Measurements from ENCODE around the gene MBNL3. TPM values are rescaled to one million over a fixed set of nuclear protein-coding genes. Genes with fewer than 3 reads are reported as not detected.

The MBNL3 gene
- polyA plus RNA-seq, 4 donors = 2.7 to 20.3 (median 5.0) TPM

DNA sequence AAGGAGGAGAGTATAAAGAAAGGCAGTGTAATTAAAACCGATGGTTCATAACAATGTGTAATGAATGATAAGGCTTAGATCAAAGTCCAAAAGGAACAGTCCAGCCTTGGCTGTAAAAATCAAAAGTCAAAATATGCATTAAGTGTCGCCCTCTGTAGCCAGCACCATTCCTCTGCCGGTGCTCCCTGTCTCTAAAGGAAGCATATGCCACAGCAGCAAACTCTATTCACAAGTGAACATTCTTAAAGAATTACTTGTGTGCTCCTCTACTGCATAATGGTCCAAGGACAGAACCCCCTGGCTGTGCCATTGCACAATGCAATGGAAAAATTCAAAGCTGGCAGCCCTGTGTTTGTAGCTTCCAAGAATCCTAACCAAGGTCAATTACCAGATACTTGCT is 16.3 kb upstream of the MBNL3 start:
- Histone ChIP-seq H3K27me3 (ENCODE audit: control insufficient read depth in 3 of 3, insufficient read depth in 3 of 3, low read length in 3 of 3) (no peaks in the 10 kb centered on the region), H3K4me1 (ENCODE audit: control insufficient read depth in 3 of 3, insufficient read depth in 2 of 3, low read depth in 1 of 3, low read length in 2 of 3) (peaks cover 0 to 2% (median 0%) of the 10 kb centered on the region in 3 donors), H3K4me3 (ENCODE audit: low read depth in 1 of 3, low read length in 3 of 3) (no peak overlapping the region), H3K27ac (ENCODE audit: low read depth in 1 of 3, low read length in 2 of 3) (no peak overlapping the region), H3K9me3 (ENCODE audit: control insufficient read depth in 2 of 2, insufficient read depth in 1 of 2, low read depth in 1 of 2, low read length in 1 of 2) (no peaks in the 10 kb centered on the region), H3K36me3 (ENCODE audit: control insufficient read depth in 3 of 3, insufficient read depth in 2 of 3, low read depth in 1 of 3, low read length in 3 of 3) (no peaks in the 10 kb centered on the region)
- FAIRE-seq (peak; percentile 51), DNase-seq (peak; percentile 60 to 71)
- WGBS, 3 donors = 16 to 68% (median 38%) methylated on average over 3 of the region's 3 CpGs

DNA sequence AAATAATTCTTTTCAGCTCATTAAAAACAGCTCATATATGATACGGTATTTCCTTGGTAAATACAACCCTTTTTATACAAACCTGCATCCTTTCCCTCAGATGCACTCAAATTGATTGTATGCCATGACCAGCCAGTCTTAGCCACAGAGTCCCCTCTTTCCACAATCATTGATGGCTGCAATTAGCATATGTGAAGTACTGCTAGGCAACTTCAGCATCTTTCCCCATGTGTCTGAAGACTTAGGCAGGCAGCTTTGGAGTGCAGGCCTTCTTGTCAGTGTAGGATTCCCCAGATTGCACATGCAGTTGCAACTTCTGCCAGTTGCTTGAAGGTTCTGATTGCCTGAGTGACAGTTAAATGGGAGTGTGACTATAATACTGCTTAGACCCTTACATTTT is 15.6 kb upstream of the MBNL3 start:
- WGBS, 3 donors = 64 to 86% (median 71%) methylated on average over 1 of the region's 1 CpG
- no peak for DNase-seq
- no peak overlapping the region for H3K4me3 ChIP-seq (ENCODE audit: low read depth in 1 of 3, low read length in 3 of 3)
- H3K27me3 ChIP-seq (ENCODE audit: control insufficient read depth in 3 of 3, insufficient read depth in 3 of 3, low read length in 3 of 3) = no peaks in the 10 kb centered on the region
- H3K9me3 ChIP-seq (ENCODE audit: control insufficient read depth in 2 of 2, insufficient read depth in 1 of 2, low read depth in 1 of 2, low read length in 1 of 2) = no peaks in the 10 kb centered on the region
- FAIRE-seq = no peak
- H3K27ac ChIP-seq (ENCODE audit: low read depth in 1 of 3, low read length in 2 of 3) = no peak overlapping the region
- peaks cover 0 to 2% (median 0%) of the 10 kb centered on the region in 3 donors for H3K4me1 ChIP-seq (ENCODE audit: control insufficient read depth in 3 of 3, insufficient read depth in 2 of 3, low read depth in 1 of 3, low read length in 2 of 3)
- H3K36me3 ChIP-seq (ENCODE audit: control insufficient read depth in 3 of 3, insufficient read depth in 2 of 3, low read depth in 1 of 3, low read length in 3 of 3) = no peaks in the 10 kb centered on the region

DNA sequence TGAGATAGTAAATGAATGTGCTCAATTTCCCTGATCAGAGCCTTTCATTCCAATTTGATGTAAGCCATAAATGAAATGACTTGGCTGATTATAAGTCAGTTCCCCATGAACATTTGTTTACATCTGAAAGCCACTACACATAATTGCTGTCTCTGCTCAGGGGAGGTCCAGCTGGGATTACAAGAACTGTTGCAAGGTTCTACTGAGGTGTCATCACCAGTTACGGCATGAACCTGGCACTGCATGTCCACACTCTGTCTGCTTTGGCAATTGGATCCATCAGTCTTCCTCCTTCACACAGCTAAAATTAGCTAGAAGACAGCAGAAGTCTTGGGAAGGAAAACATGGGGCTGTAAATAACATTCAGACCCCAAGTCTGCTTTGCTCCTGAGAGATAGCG is 12.8 kb upstream of the MBNL3 start:
- H3K4me3 ChIP-seq (ENCODE audit: low read depth in 1 of 3, low read length in 3 of 3) = no peak overlapping the region
- 85 to 95% (median 94%) methylated on average over 2 of the region's 2 CpGs for WGBS, 3 donors
- no peak for DNase-seq
- H3K27ac ChIP-seq (ENCODE audit: low read depth in 1 of 3, low read length in 2 of 3) = no peak overlapping the region
- no peaks in the 10 kb centered on the region for H3K36me3 ChIP-seq (ENCODE audit: control insufficient read depth in 3 of 3, insufficient read depth in 2 of 3, low read depth in 1 of 3, low read length in 3 of 3)
- H3K27me3 ChIP-seq (ENCODE audit: control insufficient read depth in 3 of 3, insufficient read depth in 3 of 3, low read length in 3 of 3) = no peaks in the 10 kb centered on the region
- H3K9me3 ChIP-seq (ENCODE audit: control insufficient read depth in 2 of 2, insufficient read depth in 1 of 2, low read depth in 1 of 2, low read length in 1 of 2) = no peaks in the 10 kb centered on the region
- H3K4me1 ChIP-seq (ENCODE audit: control insufficient read depth in 3 of 3, insufficient read depth in 2 of 3, low read depth in 1 of 3, low read length in 2 of 3) = peaks cover 0 to 2% (median 0%) of the 10 kb centered on the region in 3 donors
- no peak for FAIRE-seq

DNA sequence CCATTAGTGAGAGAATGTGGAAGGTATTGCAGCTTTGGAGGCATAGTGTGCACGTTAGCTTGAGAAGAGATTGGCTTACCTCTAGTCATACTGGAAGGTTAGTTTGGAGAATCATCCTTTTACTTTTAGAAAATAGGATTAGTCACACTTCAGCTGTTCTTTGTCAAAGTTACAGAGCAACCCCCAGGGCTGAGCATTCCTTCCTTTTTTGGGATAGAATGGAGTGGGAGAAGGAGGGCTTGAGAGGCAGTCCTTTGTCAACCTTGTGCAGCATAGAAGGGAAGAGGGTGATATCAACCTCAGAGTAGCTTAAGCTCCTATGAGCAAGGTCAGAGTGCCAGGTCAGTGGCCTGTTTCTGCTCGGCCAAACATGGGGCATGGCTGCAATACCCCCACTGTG is 8.6 kb upstream of the MBNL3 start:
- Histone ChIP-seq H3K4me1 (ENCODE audit: control insufficient read depth in 3 of 3, insufficient read depth in 2 of 3, low read depth in 1 of 3, low read length in 2 of 3) (no peaks in the 10 kb centered on the region), H3K9me3 (ENCODE audit: control insufficient read depth in 2 of 2, insufficient read depth in 1 of 2, low read depth in 1 of 2, low read length in 1 of 2) (no peaks in the 10 kb centered on the region), H3K27ac (ENCODE audit: low read depth in 1 of 3, low read length in 2 of 3) (no peak overlapping the region), H3K4me3 (ENCODE audit: low read depth in 1 of 3, low read length in 3 of 3) (no peak overlapping the region), H3K27me3 (ENCODE audit: control insufficient read depth in 3 of 3, insufficient read depth in 3 of 3, low read length in 3 of 3) (no peaks in the 10 kb centered on the region), H3K36me3 (ENCODE audit: control insufficient read depth in 3 of 3, insufficient read depth in 2 of 3, low read depth in 1 of 3, low read length in 3 of 3) (no peaks in the 10 kb centered on the region)
- DNase-seq = no peak
- no peak for FAIRE-seq
- WGBS, 3 donors = 51 to 98% (median 89%) methylated on average over 2 of the region's 2 CpGs

DNA sequence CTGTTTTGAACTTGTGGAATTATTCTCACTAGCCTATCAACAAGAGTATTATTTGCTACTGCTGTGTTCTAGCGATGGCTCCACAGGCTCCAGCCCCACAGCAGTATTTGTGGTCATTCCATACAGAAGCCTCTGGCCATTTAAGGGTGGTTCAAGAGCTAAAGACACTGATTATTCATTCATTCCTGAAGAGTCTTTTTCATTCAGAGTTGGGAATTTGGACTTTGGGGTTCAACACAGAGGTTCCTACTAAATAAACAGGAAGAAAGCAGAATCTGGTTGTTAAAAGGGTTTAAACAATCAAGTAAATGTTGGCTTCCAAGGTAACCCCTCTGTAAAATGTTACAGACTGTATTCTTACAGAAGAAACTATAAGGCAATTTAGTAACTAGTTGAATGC is 4.3 kb upstream of the MBNL3 start:
- Histone ChIP-seq H3K27ac (ENCODE audit: low read depth in 1 of 3, low read length in 2 of 3) (no peak overlapping the region), H3K4me3 (ENCODE audit: low read depth in 1 of 3, low read length in 3 of 3) (no peak overlapping the region), H3K27me3 (ENCODE audit: control insufficient read depth in 3 of 3, insufficient read depth in 3 of 3, low read length in 3 of 3) (no peaks in the 10 kb centered on the region), H3K4me1 (ENCODE audit: control insufficient read depth in 3 of 3, insufficient read depth in 2 of 3, low read depth in 1 of 3, low read length in 2 of 3) (peaks cover 0 to 10% (median 0%) of the 10 kb centered on the region in 3 donors), H3K36me3 (ENCODE audit: control insufficient read depth in 3 of 3, insufficient read depth in 2 of 3, low read depth in 1 of 3, low read length in 3 of 3) (no peaks in the 10 kb centered on the region), H3K9me3 (ENCODE audit: control insufficient read depth in 2 of 2, insufficient read depth in 1 of 2, low read depth in 1 of 2, low read length in 1 of 2) (no peaks in the 10 kb centered on the region)
- FAIRE-seq = no peak
- 65 to 93% (median 79%) methylated on average over 1 of the region's 1 CpG for WGBS, 3 donors
- DNase-seq = no peak

DNA sequence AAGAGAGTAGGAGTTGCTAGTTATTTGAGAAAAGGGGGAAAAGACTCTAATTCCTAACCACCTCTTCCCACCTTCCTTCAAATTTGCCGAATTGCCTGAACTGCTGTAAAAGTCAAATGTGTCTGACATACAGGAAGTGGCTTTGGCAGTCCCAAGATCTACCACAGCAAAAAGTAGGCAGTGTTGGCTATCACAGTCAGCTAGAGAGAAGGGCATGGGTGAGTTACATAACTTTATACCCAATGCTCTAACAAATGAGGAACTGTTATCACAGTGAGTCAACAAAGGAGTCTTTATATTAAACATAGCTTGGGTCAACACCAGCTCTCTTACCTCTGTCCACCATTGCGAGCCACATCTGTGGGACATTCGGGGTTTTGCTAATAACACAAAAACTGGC is 2.4 kb upstream of the MBNL3 start:
- peaks cover 0 to 16% (median 0%) of the 10 kb centered on the region in 3 donors for H3K4me1 ChIP-seq (ENCODE audit: control insufficient read depth in 3 of 3, insufficient read depth in 2 of 3, low read depth in 1 of 3, low read length in 2 of 3)
- H3K4me3 ChIP-seq (ENCODE audit: low read depth in 1 of 3, low read length in 3 of 3) = no peak overlapping the region
- H3K27me3 ChIP-seq (ENCODE audit: control insufficient read depth in 3 of 3, insufficient read depth in 3 of 3, low read length in 3 of 3) = no peaks in the 10 kb centered on the region
- H3K27ac ChIP-seq (ENCODE audit: low read depth in 1 of 3, low read length in 2 of 3) = peak overlapping the region in 1 of 3 donors; percentile 24
- no peaks in the 10 kb centered on the region for H3K36me3 ChIP-seq (ENCODE audit: control insufficient read depth in 3 of 3, insufficient read depth in 2 of 3, low read depth in 1 of 3, low read length in 3 of 3)
- DNase-seq (peak; percentile 23 to 75), FAIRE-seq (no peak)
- no peaks in the 10 kb centered on the region for H3K9me3 ChIP-seq (ENCODE audit: control insufficient read depth in 2 of 2, insufficient read depth in 1 of 2, low read depth in 1 of 2, low read length in 1 of 2)
- WGBS, 3 donors = 15 to 57% (median 48%) methylated on average over 3 of the region's 3 CpGs

DNA sequence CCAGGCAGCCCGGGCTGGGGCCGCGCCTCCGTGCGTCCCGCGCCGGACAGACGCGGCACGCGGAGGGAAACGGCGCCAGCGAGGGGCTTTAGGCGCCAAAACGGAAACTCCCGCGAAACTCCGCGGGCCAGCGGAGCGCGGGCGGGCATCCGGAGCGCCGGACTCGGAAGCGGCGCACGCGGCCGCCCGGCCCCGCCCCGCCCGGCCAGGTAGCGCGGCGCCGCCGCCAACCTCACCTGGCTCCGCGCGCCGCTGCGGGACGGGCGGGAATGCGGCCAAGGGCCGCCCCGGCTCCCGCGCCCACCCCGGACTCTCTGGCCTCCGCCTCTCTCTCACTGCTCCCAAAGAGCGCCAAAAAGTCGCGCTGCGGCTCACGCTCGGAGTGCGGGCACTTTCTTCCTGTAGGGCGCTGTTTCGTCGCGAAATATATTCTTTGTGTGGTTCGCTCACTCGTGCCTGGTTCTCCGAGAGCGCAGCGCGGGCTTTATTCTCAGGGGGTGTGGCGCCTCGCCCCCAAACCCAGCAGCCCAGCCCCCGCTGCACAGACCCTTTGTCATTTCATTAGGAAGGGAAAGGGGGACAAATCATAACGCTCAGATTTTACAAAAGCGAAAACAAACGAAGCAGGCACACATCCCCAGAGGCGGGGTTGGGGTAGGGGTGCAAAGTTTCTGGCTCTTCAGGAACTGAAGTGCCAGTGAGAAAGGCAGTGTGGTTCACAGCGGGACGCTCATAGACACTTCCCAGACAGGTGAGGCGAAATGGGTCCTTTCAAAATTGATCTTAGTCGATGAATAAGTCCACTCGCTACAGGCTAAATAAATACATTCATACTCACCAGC is 961 bp upstream of the MBNL3 start:
- Histone ChIP-seq H3K9me3 (ENCODE audit: control insufficient read depth in 2 of 2, insufficient read depth in 1 of 2, low read depth in 1 of 2, low read length in 1 of 2) (no peaks in the 10 kb centered on the region), H3K36me3 (ENCODE audit: control insufficient read depth in 3 of 3, insufficient read depth in 2 of 3, low read depth in 1 of 3, low read length in 3 of 3) (no peaks in the 10 kb centered on the region), H3K4me3 (ENCODE audit: low read depth in 1 of 3, low read length in 3 of 3) (peak overlapping the region; percentile 63 to 70 (median 64)), H3K27me3 (ENCODE audit: control insufficient read depth in 3 of 3, insufficient read depth in 3 of 3, low read length in 3 of 3) (no peaks in the 10 kb centered on the region), H3K27ac (ENCODE audit: low read depth in 1 of 3, low read length in 2 of 3) (peak overlapping the region; percentile 84 to 95 (median 95)), H3K4me1 (ENCODE audit: control insufficient read depth in 3 of 3, insufficient read depth in 2 of 3, low read depth in 1 of 3, low read length in 2 of 3) (peaks cover 0 to 16% (median 0%) of the 10 kb centered on the region in 3 donors)
- FAIRE-seq = no peak
- peak; percentile 40 to 63 for DNase-seq
- WGBS, 3 donors = 1 to 38% (median 9%) methylated on average over 44 to 86 of the region's 86 CpGs

DNA sequence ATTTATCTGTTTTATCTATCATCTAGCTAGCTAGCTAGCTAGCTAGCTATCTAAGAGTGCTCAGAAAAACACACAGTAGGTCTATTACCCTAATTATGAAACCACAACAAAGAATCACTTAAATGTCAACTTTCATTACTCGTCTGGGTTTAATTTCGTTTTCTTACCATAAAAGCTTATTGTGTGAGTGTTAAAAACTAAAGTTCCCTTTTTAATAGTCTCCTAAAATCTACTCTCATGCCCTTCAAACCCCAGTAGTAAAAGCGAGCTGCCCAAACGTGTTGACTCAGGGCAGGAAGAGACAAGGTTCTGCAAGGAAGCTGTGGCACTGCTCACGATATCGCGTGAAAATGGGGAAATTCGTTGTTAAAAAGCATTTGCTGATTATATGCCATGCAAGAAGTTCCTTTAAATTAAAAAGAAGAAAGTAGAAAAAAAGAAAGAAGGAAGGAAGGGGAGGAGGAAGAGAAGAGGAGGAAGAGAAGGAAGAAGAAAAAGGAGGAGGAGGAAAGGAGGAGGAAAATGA is 595 bp downstream of the MBNL3 start:
- FAIRE-seq (no peak), DNase-seq (peak; percentile 27 to 32)
- 2 to 30% (median 3%) methylated on average over 8 of the region's 8 CpGs for WGBS, 3 donors
- Histone ChIP-seq H3K27ac (ENCODE audit: low read depth in 1 of 3, low read length in 2 of 3) (peak overlapping the region; percentile 84 to 95 (median 95)), H3K36me3 (ENCODE audit: control insufficient read depth in 3 of 3, insufficient read depth in 2 of 3, low read depth in 1 of 3, low read length in 3 of 3) (no peaks in the 10 kb centered on the region), H3K27me3 (ENCODE audit: control insufficient read depth in 3 of 3, insufficient read depth in 3 of 3, low read length in 3 of 3) (no peaks in the 10 kb centered on the region), H3K4me3 (ENCODE audit: low read depth in 1 of 3, low read length in 3 of 3) (peak overlapping the region; percentile 63 to 70 (median 64)), H3K4me1 (ENCODE audit: control insufficient read depth in 3 of 3, insufficient read depth in 2 of 3, low read depth in 1 of 3, low read length in 2 of 3) (peaks cover 0 to 29% (median 0%) of the 10 kb centered on the region in 3 donors), H3K9me3 (ENCODE audit: control insufficient read depth in 2 of 2, insufficient read depth in 1 of 2, low read depth in 1 of 2, low read length in 1 of 2) (no peaks in the 10 kb centered on the region)

Measured in small intestine (tissue), 7 donors.